Nephron progenitor cell (in vitro differentiated cells): Measurements from ENCODE around the gene CXCL3.

Experiments
- DNase-seq: peaks from one replicate; pipeline ENCODE4 v3.0.0; 2021
- H3K27ac Mint-ChIP-seq: 2 replicates; pipeline ENCODE4 v1.8.0; 2021; ENCODE audit warnings: mild to moderate bottlenecking, moderate library complexity, mixed read lengths
- H3K27me3 Mint-ChIP-seq: 2 replicates; pipeline ENCODE4 v1.8.0; 2021; ENCODE audit warnings: mild to moderate bottlenecking, low read depth, mixed read lengths; ENCODE audit not compliant: poor library complexity
- H3K36me3 Mint-ChIP-seq: 2 replicates; pipeline ENCODE4 v1.8.0; 2021; ENCODE audit warnings: low read depth, mixed read lengths
- H3K4me1 Mint-ChIP-seq: 2 replicates; pipeline ENCODE4 v1.8.0; 2021; ENCODE audit warnings: mixed read lengths
- H3K4me3 Mint-ChIP-seq: 2 replicates; pipeline ENCODE4 v1.8.0; 2021; ENCODE audit warnings: mild to moderate bottlenecking, moderate library complexity, mixed read lengths
- H3K9me3 Mint-ChIP-seq: 2 replicates; pipeline ENCODE4 v1.8.0; 2021; ENCODE audit warnings: mild to moderate bottlenecking, moderate library complexity, mixed read lengths
- TF ChIP-seq, protein P1 (sequence below): fragments of 200-600 bp; sonication (generic); IDR thresholded peaks from 2 replicates; pipeline ENCODE4 v1.5.0; 2021; ENCODE audit warnings: antibody characterized with exemption

The CXCL3 gene

DNA sequence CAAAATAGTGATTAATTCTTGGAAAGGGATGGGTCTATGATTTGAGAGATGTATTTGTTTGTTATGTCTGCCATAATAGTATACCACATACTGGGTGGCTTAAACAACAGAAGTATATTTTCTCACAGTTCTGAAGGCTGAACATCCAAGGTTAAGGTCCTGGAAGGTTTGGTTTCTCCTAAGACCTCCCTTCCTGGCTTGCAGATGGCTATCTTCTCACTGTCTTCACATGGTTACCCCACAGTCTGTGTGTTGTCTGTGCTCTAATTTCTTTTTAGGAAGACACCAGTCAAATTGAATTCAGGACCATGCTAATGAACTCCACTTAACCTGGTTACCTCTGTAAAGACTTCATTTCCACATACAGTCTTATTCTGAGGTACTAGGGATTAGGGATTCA lies 34.9 kb upstream of the CXCL3 start:
- peaks cover 7% of the 10 kb centered on the region for H3K27me3 Mint-ChIP-seq
- H3K36me3 Mint-ChIP-seq = no peaks in the 10 kb centered on the region
- H3K4me1 Mint-ChIP-seq = no peaks in the 10 kb centered on the region
- H3K27ac Mint-ChIP-seq = no peak overlapping the region
- H3K9me3 Mint-ChIP-seq = peaks cover 3% of the 10 kb centered on the region
- TF ChIP-seq, protein P1, sequence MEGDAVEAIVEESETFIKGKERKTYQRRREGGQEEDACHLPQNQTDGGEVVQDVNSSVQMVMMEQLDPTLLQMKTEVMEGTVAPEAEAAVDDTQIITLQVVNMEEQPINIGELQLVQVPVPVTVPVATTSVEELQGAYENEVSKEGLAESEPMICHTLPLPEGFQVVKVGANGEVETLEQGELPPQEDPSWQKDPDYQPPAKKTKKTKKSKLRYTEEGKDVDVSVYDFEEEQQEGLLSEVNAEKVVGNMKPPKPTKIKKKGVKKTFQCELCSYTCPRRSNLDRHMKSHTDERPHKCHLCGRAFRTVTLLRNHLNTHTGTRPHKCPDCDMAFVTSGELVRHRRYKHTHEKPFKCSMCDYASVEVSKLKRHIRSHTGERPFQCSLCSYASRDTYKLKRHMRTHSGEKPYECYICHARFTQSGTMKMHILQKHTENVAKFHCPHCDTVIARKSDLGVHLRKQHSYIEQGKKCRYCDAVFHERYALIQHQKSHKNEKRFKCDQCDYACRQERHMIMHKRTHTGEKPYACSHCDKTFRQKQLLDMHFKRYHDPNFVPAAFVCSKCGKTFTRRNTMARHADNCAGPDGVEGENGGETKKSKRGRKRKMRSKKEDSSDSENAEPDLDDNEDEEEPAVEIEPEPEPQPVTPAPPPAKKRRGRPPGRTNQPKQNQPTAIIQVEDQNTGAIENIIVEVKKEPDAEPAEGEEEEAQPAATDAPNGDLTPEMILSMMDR = no peak
- H3K4me3 Mint-ChIP-seq = no peak overlapping the region
- no peak for DNase-seq

DNA sequence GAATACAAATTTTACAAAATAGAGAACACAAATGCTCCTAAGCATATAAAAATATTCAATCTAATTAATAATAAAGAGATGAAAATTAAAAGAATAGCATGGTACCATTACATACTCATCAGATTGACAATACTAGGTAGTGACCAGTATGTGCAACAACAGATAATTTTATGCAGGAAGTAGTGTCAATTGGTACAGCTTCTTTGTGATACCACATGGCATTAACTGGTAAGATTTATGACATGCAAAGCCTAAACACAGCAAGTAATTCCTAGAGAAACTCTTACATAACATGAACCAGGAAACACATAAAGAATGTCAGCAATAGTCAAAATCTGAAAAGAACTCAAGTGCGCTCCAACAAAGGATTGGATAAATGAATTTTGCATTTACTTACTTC lies 34.2 kb upstream of the CXCL3 start:
- Mint-ChIP-seq H3K27me3 (peaks cover 7% of the 10 kb centered on the region), H3K9me3 (peaks cover 3% of the 10 kb centered on the region), H3K36me3 (no peaks in the 10 kb centered on the region), H3K27ac (no peak overlapping the region), H3K4me1 (no peaks in the 10 kb centered on the region), H3K4me3 (no peak overlapping the region)
- TF ChIP-seq, protein P1 = no peak
- no peak for DNase-seq

DNA sequence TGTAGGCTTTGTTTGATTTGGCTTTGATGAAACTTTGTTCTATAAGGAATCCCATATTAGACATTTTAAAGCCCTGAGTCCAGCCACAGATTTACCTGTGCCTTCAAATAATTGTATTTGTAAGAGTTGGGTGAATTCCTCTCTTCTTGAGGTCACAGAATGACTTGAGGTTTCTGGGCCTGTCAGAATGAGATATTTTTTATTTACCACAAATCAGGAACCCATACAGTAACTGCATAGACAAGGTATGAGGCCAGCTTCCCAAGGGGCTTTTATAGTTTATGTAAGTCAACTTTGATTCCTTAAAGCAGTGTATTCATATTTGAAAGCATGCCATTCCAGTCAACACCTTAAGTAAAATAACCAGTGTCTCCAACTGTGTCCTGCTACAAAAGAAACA lies 29.1 kb upstream of the CXCL3 start:
- H3K27ac Mint-ChIP-seq = no peak overlapping the region
- peaks cover 8% of the 10 kb centered on the region for H3K27me3 Mint-ChIP-seq
- H3K4me1 Mint-ChIP-seq = no peaks in the 10 kb centered on the region
- TF ChIP-seq, protein P1 = no peak
- DNase-seq = no peak
- no peak overlapping the region for H3K4me3 Mint-ChIP-seq
- H3K9me3 Mint-ChIP-seq = peaks cover 3% of the 10 kb centered on the region
- H3K36me3 Mint-ChIP-seq = no peaks in the 10 kb centered on the region

DNA sequence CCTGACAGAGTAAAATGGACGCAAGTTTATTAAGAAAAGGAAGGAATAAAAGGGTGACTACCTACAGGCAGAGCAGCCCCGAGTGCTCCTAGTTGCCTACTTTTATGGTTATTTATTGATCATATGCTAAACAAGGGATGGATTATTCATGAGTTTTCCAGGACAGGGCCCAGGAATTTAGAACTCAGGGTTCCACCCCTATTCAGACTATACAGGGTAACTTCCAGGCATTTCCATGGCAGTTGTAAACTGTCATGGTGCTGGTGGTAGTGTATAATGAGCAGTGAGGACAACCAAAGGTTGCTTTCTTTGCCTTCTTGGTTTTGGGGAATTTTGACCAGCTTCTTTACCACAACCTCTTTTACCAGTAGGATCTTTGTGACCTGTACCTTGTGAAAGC lies 27.7 kb upstream of the CXCL3 start:
- Mint-ChIP-seq H3K4me3 (no peak overlapping the region), H3K9me3 (peaks cover 3% of the 10 kb centered on the region), H3K4me1 (no peaks in the 10 kb centered on the region), H3K36me3 (no peaks in the 10 kb centered on the region), H3K27me3 (peaks cover 11% of the 10 kb centered on the region), H3K27ac (no peak overlapping the region)
- TF ChIP-seq, protein P1 = no peak
- no peak for DNase-seq

DNA sequence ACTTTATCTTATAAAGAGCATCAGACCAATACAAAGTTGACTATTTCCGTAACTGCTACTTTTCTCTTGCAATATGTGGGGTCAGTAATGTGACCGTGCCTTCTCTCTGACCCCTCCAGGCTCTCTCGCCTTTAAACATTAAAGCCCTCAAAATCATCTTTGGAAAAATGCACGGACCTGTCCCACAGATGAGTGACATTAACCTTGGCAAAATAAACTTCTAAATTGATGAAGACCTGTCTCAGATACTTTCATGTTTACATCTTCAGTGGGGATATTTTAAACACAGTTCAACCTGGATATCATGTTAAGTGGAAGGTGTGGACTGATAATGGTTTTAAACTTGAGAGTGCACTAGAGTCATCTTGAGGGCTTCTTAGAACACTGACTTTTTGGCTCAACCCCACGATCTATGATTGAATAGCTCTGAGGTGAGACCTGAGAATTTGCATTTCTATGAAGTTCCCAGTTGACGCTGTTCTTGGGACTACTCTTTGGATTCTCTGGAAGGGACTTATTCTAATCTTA lies 26.7 kb upstream of the CXCL3 start:
- no peak overlapping the region for H3K4me3 Mint-ChIP-seq
- H3K36me3 Mint-ChIP-seq = no peaks in the 10 kb centered on the region
- H3K27me3 Mint-ChIP-seq = peaks cover 8% of the 10 kb centered on the region
- TF ChIP-seq, protein P1 = no peak
- no peak overlapping the region for H3K27ac Mint-ChIP-seq
- no peak for DNase-seq
- H3K4me1 Mint-ChIP-seq = no peaks in the 10 kb centered on the region
- H3K9me3 Mint-ChIP-seq = peaks cover 3% of the 10 kb centered on the region

DNA sequence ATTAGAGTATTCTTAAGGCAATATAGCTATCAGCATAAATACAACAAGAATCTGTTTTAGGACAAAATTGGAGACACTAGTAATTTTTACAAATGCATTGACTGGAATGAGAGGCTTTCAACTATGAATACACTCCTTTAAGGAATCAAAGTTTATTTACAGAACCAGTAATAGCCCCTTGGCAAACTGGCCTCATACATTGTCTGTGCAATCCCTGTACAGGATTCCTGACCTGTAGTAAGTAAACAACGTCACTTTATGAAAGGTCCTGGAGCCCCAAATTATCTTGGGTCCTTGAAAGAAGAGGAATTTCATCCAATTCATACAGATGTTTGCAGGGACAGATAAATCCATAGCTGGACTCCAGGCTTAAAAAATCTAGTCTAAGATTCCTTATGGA lies 25.4 kb upstream of the CXCL3 start:
- TF ChIP-seq, protein P1 = no peak
- DNase-seq = no peak
- no peaks in the 10 kb centered on the region for H3K36me3 Mint-ChIP-seq
- no peak overlapping the region for H3K27ac Mint-ChIP-seq
- H3K4me1 Mint-ChIP-seq = no peaks in the 10 kb centered on the region
- no peaks in the 10 kb centered on the region for H3K9me3 Mint-ChIP-seq
- H3K4me3 Mint-ChIP-seq = no peak overlapping the region
- H3K27me3 Mint-ChIP-seq = peaks cover 8% of the 10 kb centered on the region
